ENCODE results near the gene GLI1.
"Not testable (repeated sequence)": the region's sequence is repeated elsewhere in the genome, so short reads cannot be mapped to it uniquely, and the experiment has no call there.

GLI1 gene

GRCh38 chr12:57441846-57442427 is 17.6 kb upstream of the GLI1 start:
- no peak for DNase-seq (ENCODE audit: low spot score)

GRCh38 chr12:57444337-57444736 is 15.2 kb upstream of the GLI1 start:
- DNase-seq (ENCODE audit: low spot score), result not testable (repeated sequence)

GRCh38 chr12:57444744-57445143 is 14.8 kb upstream of the GLI1 start:
- DNase-seq (ENCODE audit: low spot score), result no peak

GRCh38 chr12:57446292-57446960 is 13.2 kb upstream of the GLI1 start:
- no peak for DNase-seq (ENCODE audit: low spot score)

- no peak for DNase-seq (ENCODE audit: low spot score)
Measured at GRCh38 chr12:57448669-57449068, 10.9 kb upstream of the GLI1 start.

- no peak for DNase-seq (ENCODE audit: low spot score)
Measured at GRCh38 chr12:57449375-57449774, 10.2 kb upstream of the GLI1 start.

- no peak for DNase-seq (ENCODE audit: low spot score)
Measured at GRCh38 chr12:57450057-57450456, 9.5 kb upstream of the GLI1 start.

- no peak for DNase-seq (ENCODE audit: low spot score)
Measured at GRCh38 chr12:57451233-57451778, 8.3 kb upstream of the GLI1 start.

- DNase-seq (ENCODE audit: low spot score), result peak; percentile 29
Measured at GRCh38 chr12:57452181-57452936, 7.2 kb upstream of the GLI1 start.

- peak; percentile 73 for DNase-seq (ENCODE audit: low spot score)
Measured at GRCh38 chr12:57452937-57453509, 6.6 kb upstream of the GLI1 start.

GRCh38 chr12:57454213-57454565 is 5.4 kb upstream of the GLI1 start:
- no peak for DNase-seq (ENCODE audit: low spot score)

- peak; percentile 47 for DNase-seq (ENCODE audit: low spot score)
Measured at GRCh38 chr12:57454566-57455373, 4.8 kb upstream of the GLI1 start, which contains the start of gene INHBE. TSS of gene INHBE (plus strand) at chr12:57455307. CDS start at chr12:57455537, 230 bp downstream.

- DNase-seq (ENCODE audit: low spot score), result no peak
Measured at GRCh38 chr12:57455374-57456144, 4.0 kb upstream of the GLI1 start.

GRCh38 chr12:57456145-57456700 is 3.4 kb upstream of the GLI1 start:
- peak; percentile 59 for DNase-seq (ENCODE audit: low spot score)

- no peak for DNase-seq (ENCODE audit: low spot score)
Measured at GRCh38 chr12:57456737-57457490, 2.7 kb upstream of the GLI1 start.

- no peak for DNase-seq (ENCODE audit: low spot score)
Measured at GRCh38 chr12:57458665-57459054, 925 bp upstream of the GLI1 start.

- peak; percentile 94 for DNase-seq (ENCODE audit: low spot score)
Measured at GRCh38 chr12:57459055-57459749, 383 bp upstream of the GLI1 start.

GRCh38 chr12:57460468-57460784 is 841 bp downstream of the GLI1 start:
- no peak for DNase-seq (ENCODE audit: low spot score)

GRCh38 chr12:57460841-57461275 is 1.3 kb downstream of the GLI1 start:
- no peak for DNase-seq (ENCODE audit: low spot score)
